Tibial nerve (tissue), 4 donors: Measurements from ENCODE around the gene PFDN1.

ENCODE experiments used
- CTCF ChIP-seq, 5 experiments: fragments of 200-600 bp in 3 of 5; fragments of 450-650 bp in 2 of 5; sonication (generic) in 3 of 5; IDR thresholded peaks; one replicate each; pipeline ENCODE4 v1.5.1; 2016 to 2019; ENCODE audit warnings: antibody characterized with exemption in 5 of 5, mild to moderate bottlenecking in 3 of 5, moderate library complexity in 2 of 5
- EP300 ChIP-seq, 2 donors: sonication (generic); formaldehyde crosslinking; IDR thresholded peaks; one replicate each; pipeline ENCODE4 v1.6.1; 2017; ENCODE audit warnings: antibody characterized with exemption in 2 of 2, mild to moderate bottlenecking in 1 of 2
- POLR2A ChIP-seq, 2 donors: fragments of 450-650 bp; IDR thresholded peaks; one replicate each; pipeline ENCODE4 v1.6.1; 2017; ENCODE audit warnings: antibody characterized with exemption in 2 of 2, mild to moderate bottlenecking in 2 of 2, moderate library complexity in 2 of 2

GRCh38 chr5:140228364-140228837, 74.5 kb downstream of the PFDN1 start:
- no peak for TF ChIP-seq POLR2A (IDR thresholded peaks at IDR 0.05)
- TF ChIP-seq CTCF (IDR thresholded peaks at IDR 0.05), result no peak
- no peak for TF ChIP-seq EP300 (IDR thresholded peaks at IDR 0.05)
